Measurements from ENCODE around the gene CTIF. TPM values are rescaled to one million over a fixed set of nuclear protein-coding genes. Genes with fewer than 3 reads are reported as not detected.
A peak's percentile ranks its signal among the peaks of the same experiment; 100 is the strongest.

The CTIF gene
- total RNA-seq, 4 donors from 2014 or later = 72.2 to 137 (median 86.5) TPM

DNA sequence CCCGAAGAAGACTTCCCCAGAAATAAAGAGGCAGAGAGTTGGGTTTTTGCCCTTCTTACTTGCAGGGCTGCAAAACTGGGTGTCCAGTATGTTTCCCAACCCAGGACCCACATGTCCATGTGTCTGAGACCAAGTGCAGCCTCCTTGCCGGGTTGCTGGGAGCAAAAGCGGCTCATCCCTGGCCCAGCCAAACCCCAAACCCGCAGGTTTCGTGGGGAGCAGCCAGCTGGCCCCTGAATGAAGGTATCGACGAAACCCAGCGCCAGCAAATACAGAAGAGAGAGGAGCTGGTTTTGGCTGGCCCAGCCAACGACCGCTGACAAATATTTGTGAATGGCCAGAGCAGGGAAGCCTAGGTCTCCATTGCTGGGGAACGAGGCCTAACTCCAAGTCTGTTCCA is 214.9 kb downstream of the CTIF start:
- peak overlapping the region in 2 of 4 donors; percentile 5 to 55 for H3K27ac ChIP-seq
- TF ChIP-seq EP300 (IDR thresholded peaks at IDR 0.05) = no peak
- TF ChIP-seq, protein P1, sequence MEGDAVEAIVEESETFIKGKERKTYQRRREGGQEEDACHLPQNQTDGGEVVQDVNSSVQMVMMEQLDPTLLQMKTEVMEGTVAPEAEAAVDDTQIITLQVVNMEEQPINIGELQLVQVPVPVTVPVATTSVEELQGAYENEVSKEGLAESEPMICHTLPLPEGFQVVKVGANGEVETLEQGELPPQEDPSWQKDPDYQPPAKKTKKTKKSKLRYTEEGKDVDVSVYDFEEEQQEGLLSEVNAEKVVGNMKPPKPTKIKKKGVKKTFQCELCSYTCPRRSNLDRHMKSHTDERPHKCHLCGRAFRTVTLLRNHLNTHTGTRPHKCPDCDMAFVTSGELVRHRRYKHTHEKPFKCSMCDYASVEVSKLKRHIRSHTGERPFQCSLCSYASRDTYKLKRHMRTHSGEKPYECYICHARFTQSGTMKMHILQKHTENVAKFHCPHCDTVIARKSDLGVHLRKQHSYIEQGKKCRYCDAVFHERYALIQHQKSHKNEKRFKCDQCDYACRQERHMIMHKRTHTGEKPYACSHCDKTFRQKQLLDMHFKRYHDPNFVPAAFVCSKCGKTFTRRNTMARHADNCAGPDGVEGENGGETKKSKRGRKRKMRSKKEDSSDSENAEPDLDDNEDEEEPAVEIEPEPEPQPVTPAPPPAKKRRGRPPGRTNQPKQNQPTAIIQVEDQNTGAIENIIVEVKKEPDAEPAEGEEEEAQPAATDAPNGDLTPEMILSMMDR (IDR thresholded peaks at IDR 0.05) = no peak
- no peak for TF ChIP-seq POLR2A (IDR thresholded peaks at IDR 0.05)
- peaks cover 0 to 55% (median 13%) of the 10 kb centered on the region in 4 donors for H3K4me1 ChIP-seq
- no peaks in the 10 kb centered on the region for H3K27me3 ChIP-seq
- H3K9me3 ChIP-seq = no peaks in the 10 kb centered on the region
- DNase-seq (ENCODE audit: low spot score in 2 of 2) = no peak
- peaks cover 0 to 16% (median 0%) of the 10 kb centered on the region in 3 donors for H3K36me3 ChIP-seq
- no peak overlapping the region for H3K4me3 ChIP-seq
- whole genome bisulfite sequencing, 2 donors = 65 to 80% methylated on average over 10 to 11 of the region's 11 CpGs

DNA sequence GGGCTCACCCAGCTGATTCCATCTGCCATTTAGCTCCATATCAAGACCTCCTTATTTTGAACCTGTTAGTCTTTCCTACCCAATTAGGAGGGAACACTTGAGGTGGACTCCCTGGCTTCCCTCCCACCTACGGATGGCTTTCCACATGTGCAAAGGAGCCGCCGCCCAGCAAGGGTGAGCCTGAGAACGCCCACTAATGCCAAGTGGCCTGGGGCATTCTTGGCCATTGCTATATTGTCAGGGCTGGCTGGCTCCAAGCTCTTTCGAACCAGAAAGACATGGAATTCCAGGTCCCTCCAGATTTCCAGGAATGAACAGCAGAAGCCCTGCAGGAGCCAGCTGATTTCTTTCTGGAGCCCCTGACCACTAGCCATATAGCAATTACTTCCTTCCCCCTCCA is 215.7 kb downstream of the CTIF start:
- H3K9me3 ChIP-seq = no peaks in the 10 kb centered on the region
- H3K27ac ChIP-seq = peak overlapping the region in 1 of 4 donors; percentile 55
- H3K4me1 ChIP-seq = peaks cover 0 to 54% (median 13%) of the 10 kb centered on the region in 4 donors
- no peak for DNase-seq (ENCODE audit: low spot score in 2 of 2)
- WGBS, 2 donors = 88 to 95% methylated on average over 5 of the region's 5 CpGs
- no peaks in the 10 kb centered on the region for H3K27me3 ChIP-seq
- H3K36me3 ChIP-seq = peaks cover 0 to 25% (median 0%) of the 10 kb centered on the region in 3 donors
- no peak for TF ChIP-seq POLR2A (IDR thresholded peaks at IDR 0.05)
- TF ChIP-seq, protein P1 (IDR thresholded peaks at IDR 0.05) = no peak
- TF ChIP-seq EP300 (IDR thresholded peaks at IDR 0.05) = no peak
- H3K4me3 ChIP-seq = no peak overlapping the region

DNA sequence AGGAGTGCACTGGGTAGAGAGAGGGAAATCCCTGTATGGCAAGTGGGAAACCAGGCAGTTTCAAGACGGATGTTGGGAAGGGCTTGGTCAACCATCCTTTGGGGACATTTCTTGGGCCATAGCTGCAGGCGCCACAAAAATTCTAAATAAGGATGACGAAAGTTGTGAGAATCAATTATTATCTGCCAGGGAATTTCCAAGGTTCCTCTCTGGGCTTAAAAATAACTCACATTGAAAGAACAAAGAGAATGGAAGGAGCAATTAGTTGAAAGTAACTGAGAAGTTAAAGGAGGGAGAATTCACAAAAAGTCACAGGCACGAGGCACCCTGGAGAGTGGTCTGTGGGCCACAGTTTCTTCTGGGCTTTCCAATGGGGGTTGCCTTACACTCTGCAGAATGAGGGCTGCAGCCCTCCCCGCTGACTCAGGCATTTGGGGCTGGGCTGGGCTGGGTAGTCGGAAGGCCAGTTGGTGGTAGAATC is 216.2 kb downstream of the CTIF start:
- TF ChIP-seq EP300 (IDR thresholded peaks at IDR 0.05) (no peak), POLR2A (IDR thresholded peaks at IDR 0.05) (no peak)
- TF ChIP-seq, protein P1 (IDR thresholded peaks at IDR 0.05) = no peak
- no peaks in the 10 kb centered on the region for H3K27me3 ChIP-seq
- H3K4me3 ChIP-seq = no peak overlapping the region
- H3K27ac ChIP-seq = no peak overlapping the region
- DNase-seq (ENCODE audit: low spot score in 2 of 2) = no peak
- 71 to 86% methylated on average over 6 of the region's 6 CpGs for WGBS, 2 donors
- H3K36me3 ChIP-seq = peaks cover 0 to 28% (median 0%) of the 10 kb centered on the region in 3 donors
- H3K9me3 ChIP-seq = no peaks in the 10 kb centered on the region
- peaks cover 0 to 49% (median 12%) of the 10 kb centered on the region in 4 donors for H3K4me1 ChIP-seq

DNA sequence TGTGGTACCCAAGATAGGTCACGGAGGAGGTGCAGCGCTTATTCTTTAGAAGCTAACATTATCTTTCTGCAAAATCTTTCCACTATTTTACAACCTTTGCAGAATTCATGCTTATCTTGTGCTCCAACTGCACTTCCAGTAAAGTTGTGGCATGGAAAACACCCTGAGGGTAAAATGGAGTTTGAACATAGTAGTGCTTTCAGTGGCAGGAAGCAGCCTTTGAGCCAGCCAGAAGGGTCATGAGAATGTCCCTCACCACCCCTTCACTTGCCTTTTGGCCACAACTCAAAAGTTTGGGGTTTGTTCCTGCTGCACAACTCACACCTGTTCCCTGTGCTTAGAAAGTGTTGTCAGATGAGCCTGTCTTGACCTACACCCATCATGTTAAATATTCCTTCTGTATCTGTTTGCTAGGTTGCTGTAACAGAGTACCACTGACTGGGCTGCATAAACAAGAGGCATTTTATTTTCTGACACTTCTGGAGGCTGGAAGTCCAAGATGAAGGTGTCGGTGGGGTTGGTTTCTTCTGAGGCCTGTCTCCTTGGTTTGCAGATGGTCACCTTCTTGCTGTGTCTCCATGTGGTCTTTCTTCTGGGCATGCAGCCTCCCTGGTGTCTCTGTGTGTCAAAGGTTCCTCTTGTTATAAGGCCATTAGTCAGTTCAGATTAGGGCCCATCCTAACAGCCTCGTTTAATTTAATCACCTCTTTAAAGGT is 217.8 kb downstream of the CTIF start:
- peaks cover 0 to 38% (median 0%) of the 10 kb centered on the region in 3 donors for H3K36me3 ChIP-seq
- WGBS, 2 donors = 75 to 83% methylated on average over 4 of the region's 4 CpGs
- no peak overlapping the region for H3K4me3 ChIP-seq
- H3K27ac ChIP-seq = no peak overlapping the region
- no peaks in the 10 kb centered on the region for H3K27me3 ChIP-seq
- TF ChIP-seq POLR2A (IDR thresholded peaks at IDR 0.05) = no peak
- no peak for TF ChIP-seq EP300 (IDR thresholded peaks at IDR 0.05)
- TF ChIP-seq, protein P1 (IDR thresholded peaks at IDR 0.05) = no peak
- no peaks in the 10 kb centered on the region for H3K9me3 ChIP-seq
- peaks cover 0 to 33% (median 5%) of the 10 kb centered on the region in 4 donors for H3K4me1 ChIP-seq
- no peak for DNase-seq (ENCODE audit: low spot score in 2 of 2)

DNA sequence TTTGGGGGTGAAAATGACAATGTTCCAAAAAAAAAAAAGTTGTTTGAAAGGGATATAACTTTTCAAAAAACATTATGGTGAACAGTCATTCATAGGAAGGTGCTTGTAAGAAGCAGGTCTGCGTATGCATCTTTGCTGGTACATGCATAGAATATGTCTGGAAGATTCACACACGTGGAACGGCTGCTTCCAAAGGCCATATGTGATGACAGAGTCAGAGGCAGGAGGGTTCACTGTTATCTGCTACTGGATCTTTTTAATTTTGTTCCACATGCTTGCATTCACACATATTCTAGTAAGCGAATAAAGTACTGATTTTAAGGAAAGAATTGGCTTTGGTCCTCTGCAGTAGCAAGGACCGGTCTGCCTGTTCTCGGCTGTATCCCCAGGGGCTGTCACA is 218.5 kb downstream of the CTIF start:
- DNase-seq (ENCODE audit: low spot score in 2 of 2) = no peak
- H3K9me3 ChIP-seq = no peaks in the 10 kb centered on the region
- TF ChIP-seq EP300 (IDR thresholded peaks at IDR 0.05) (no peak), POLR2A (IDR thresholded peaks at IDR 0.05) (no peak)
- TF ChIP-seq, protein P1 (IDR thresholded peaks at IDR 0.05) = no peak
- peaks cover 0 to 26% (median 5%) of the 10 kb centered on the region in 4 donors for H3K4me1 ChIP-seq
- no peak overlapping the region for H3K27ac ChIP-seq
- peaks cover 0 to 45% (median 0%) of the 10 kb centered on the region in 3 donors for H3K36me3 ChIP-seq
- no peaks in the 10 kb centered on the region for H3K27me3 ChIP-seq
- 86 to 95% methylated on average over 6 of the region's 6 CpGs for WGBS, 2 donors
- H3K4me3 ChIP-seq = no peak overlapping the region
